GM18505 (cell line): ENCODE results near the gene IRAK1.

Experiments used
- ATAC-seq: cut with Tn5 transposase; IDR thresholded peaks from one replicate; pipeline ENCODE4 v1.9.1; 2021; ENCODE audit not compliant: unreplicated experiment
- POLR2A ChIP-seq: IDR thresholded peaks from 4 replicates; pipeline ENCODE4 v1.6.1; 2011; ENCODE audit warnings: borderline replicate concordance; ENCODE audit not compliant: insufficient read depth, insufficient read length; ENCODE audit errors: extremely low read depth

The IRAK1 gene

GRCh38 chrX:154030715-154031305, 11.1 kb upstream of the IRAK1 start:
- ATAC-seq, result no peak
- TF ChIP-seq POLR2A, result no peak

GRCh38 chrX:154030266-154030665, 10.6 kb upstream of the IRAK1 start:
- ATAC-seq, result no peak
- no peak for TF ChIP-seq POLR2A

GRCh38 chrX:154029439-154029838, 9.7 kb upstream of the IRAK1 start:
- TF ChIP-seq POLR2A, result no peak
- no peak for ATAC-seq

- TF ChIP-seq POLR2A, result no peak
- ATAC-seq, result no peak
Observed at GRCh38 chrX:154028502-154029184, 8.9 kb upstream of the IRAK1 start.

- ATAC-seq, result no peak
- no peak for TF ChIP-seq POLR2A
Observed at GRCh38 chrX:154027986-154028385, 8.3 kb upstream of the IRAK1 start.

- ATAC-seq, result no peak
- no peak for TF ChIP-seq POLR2A
Observed at GRCh38 chrX:154027022-154027402, 7.3 kb upstream of the IRAK1 start.

- TF ChIP-seq POLR2A, result no peak
- no peak for ATAC-seq
Observed at GRCh38 chrX:154026136-154027021, 6.7 kb upstream of the IRAK1 start.

GRCh38 chrX:154025230-154025629, 5.5 kb upstream of the IRAK1 start:
- TF ChIP-seq POLR2A, result no peak
- no peak for ATAC-seq

GRCh38 chrX:154024271-154024670, 4.6 kb upstream of the IRAK1 start:
- no peak for ATAC-seq
- no peak for TF ChIP-seq POLR2A

- ATAC-seq, result no peak
- TF ChIP-seq POLR2A, result no peak
Observed at GRCh38 chrX:154023276-154024000, 3.7 kb upstream of the IRAK1 start.

GRCh38 chrX:154022108-154022507, 2.4 kb upstream of the IRAK1 start:
- TF ChIP-seq POLR2A, result no peak
- ATAC-seq, result no peak

- ATAC-seq, result no peak
Observed at GRCh38 chrX:154021131-154021611, 1.5 kb upstream of the IRAK1 start.

GRCh38 chrX:154020536-154021115, 924 bp upstream of the IRAK1 start:
- ATAC-seq, result peak; percentile 9
- TF ChIP-seq POLR2A, result no peak

More at GRCh38 chrX:154021131-154021611, 1.5 kb upstream of the IRAK1 start:
- no peak for TF ChIP-seq POLR2A
